HG03039 (cell line): ENCODE data around the gene DLST.

Experiments used
- ATAC-seq: cut with Tn5 transposase; IDR thresholded peaks from one replicate; pipeline ENCODE4 v1.9.1; 2021; ENCODE audit warnings: mild to moderate bottlenecking, moderate library complexity; ENCODE audit not compliant: unreplicated experiment

Gene DLST

DNA sequence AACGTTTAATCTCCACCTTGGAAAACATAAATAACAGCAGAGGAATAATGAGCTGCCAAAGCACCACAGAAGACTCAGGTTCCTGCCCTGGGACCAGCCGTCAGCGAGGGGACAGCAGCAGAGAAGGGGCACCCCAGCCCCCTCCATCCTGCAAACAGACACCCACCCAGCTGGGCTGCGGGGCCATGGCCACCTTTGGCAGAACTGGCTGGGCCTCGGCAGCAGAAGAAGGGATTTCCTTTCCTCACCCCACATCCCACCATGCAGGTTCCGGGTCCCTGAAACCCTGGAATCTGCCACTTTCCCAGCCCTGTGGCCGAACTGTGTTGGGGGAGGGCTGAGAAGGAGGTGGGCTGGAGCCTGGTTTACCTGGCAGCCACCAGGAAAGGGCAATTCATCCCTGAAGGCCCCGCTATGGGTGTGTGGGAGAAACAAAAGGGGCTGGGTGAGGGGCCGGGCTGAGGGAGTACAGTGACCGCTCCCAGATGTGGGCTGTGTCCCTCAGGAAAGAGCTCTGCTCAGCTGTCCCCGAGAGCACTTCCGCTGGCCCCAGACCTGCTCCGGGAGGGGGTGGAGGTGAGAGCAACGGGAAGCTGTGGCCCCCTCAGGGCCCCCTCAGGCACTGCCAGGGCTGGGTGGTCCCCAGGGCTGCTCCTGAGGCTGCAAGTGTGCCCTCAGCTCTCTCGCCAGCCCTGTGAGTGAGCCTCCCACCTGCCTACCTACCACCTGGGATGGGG, 69.9 kb downstream of the DLST start:
- ATAC-seq, result no peak

DNA sequence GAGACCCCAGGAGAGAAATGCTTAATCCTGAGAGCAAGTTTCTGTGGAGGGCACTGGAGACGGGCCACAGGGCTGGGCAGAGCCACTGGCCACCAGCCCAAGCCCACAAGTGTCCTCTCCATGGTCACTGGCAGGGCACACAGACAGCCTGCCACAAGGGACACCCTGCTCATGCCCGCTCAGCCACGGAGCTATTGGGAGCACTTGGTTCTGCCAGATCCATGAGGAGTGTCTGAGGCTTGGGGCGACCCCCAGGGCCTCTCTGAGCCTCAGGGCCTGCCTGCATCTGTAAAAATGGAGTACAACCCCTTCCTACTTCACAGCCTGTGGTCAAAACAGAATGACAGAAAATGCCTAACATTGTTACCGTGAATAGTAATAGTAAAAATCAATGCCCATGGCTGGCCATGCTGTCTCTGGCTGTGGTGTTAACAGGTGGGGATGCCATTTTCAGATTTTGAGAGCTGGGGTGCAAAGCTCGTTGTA, 70.5 kb downstream of the DLST start:
- ATAC-seq, result no peak

GRCh38 chr14:74952697-74953484, 71.2 kb downstream of the DLST start:
- no peak for ATAC-seq
